Endodermal cell (in vitro differentiated cells): Measurements from ENCODE around the gene B3GALT4. TPM values are rescaled to one million over a fixed set of nuclear protein-coding genes. Genes with fewer than 3 reads are reported as not detected.
"Not testable (repeated sequence)": the region's sequence is repeated elsewhere in the genome, so short reads cannot be mapped to it uniquely, and the experiment has no call there.

Source experiments
- DNase-seq: peaks from one replicate; pipeline ENCODE4 v3.0.0-alpha.2; 2017
- H3K27ac ChIP-seq: 2 replicates; pipeline ENCODE4 v1.5.1; 2013; ENCODE audit warnings: mild to moderate bottlenecking, low read depth, low read length, moderate library complexity
- H3K27me3 ChIP-seq: 2 replicates; pipeline ENCODE4 v1.6.1; 2013; ENCODE audit warnings: mild to moderate bottlenecking, low read length, moderate library complexity; ENCODE audit not compliant: insufficient read depth, control insufficient read depth, poor library complexity, severe bottlenecking
- H3K36me3 ChIP-seq: 2 replicates; pipeline ENCODE4 v1.7.0; 2013; ENCODE audit warnings: mild to moderate bottlenecking, low read length, moderate library complexity; ENCODE audit not compliant: control insufficient read depth, insufficient read depth
- H3K4me1 ChIP-seq: one replicate; pipeline ENCODE4 v1.7.0; 2013; ENCODE audit warnings: low read length; ENCODE audit not compliant: control insufficient read depth, insufficient read depth
- H3K4me3 ChIP-seq: 2 replicates; pipeline ENCODE4 v1.5.1; 2013; ENCODE audit warnings: mild to moderate bottlenecking, low read length, moderate library complexity
- H3K9ac ChIP-seq: 2 replicates; pipeline ENCODE4 v1.6.1; 2013; ENCODE audit warnings: mild to moderate bottlenecking, low read length, moderate library complexity; ENCODE audit not compliant: poor library complexity, severe bottlenecking; ENCODE audit errors: extremely low read depth
- H3K9me3 ChIP-seq: 2 replicates; pipeline ENCODE4 v1.6.1; 2013; ENCODE audit warnings: mild to moderate bottlenecking, low read length, moderate library complexity; ENCODE audit not compliant: control insufficient read depth
- H3K27ac Mint-ChIP-seq: 2 replicates; pipeline ENCODE4 v1.8.0; 2020; ENCODE audit warnings: mixed read lengths
- H3K27me3 Mint-ChIP-seq: 2 replicates; pipeline ENCODE4 v1.8.0; 2021; ENCODE audit warnings: mild to moderate bottlenecking, mixed read lengths; ENCODE audit not compliant: insufficient read depth
- H3K36me3 Mint-ChIP-seq: 2 replicates; pipeline ENCODE4 v1.8.0; 2020; ENCODE audit warnings: low read depth, mixed read lengths
- H3K4me1 Mint-ChIP-seq: 2 replicates; pipeline ENCODE4 v1.8.0; 2020; ENCODE audit warnings: mixed read lengths
- H3K4me3 Mint-ChIP-seq: 2 replicates; pipeline ENCODE4 v1.8.0; 2020; ENCODE audit warnings: mild to moderate bottlenecking, moderate library complexity, mixed read lengths
- H3K9me3 Mint-ChIP-seq: 2 replicates; pipeline ENCODE4 v1.8.0; 2020; ENCODE audit warnings: mild to moderate bottlenecking, mixed read lengths
- CTCF ChIP-seq: fragments of 200-600 bp; sonication (generic); conservative IDR thresholded peaks from 2 replicates; pipeline ENCODE4 v1.5.0; 2021; ENCODE audit warnings: antibody characterized with exemption, mild to moderate bottlenecking
- WGBS, 2 experiments: methylation state at CpG; one replicate each; pipeline versions ENCODE4 v1.1.5 to v1.1.7; 2013; ENCODE audit warnings: missing lambda C conversion rate in 2 of 2, mixed read lengths in 1 of 2; ENCODE audit not compliant: insufficient coverage in 1 of 2, insufficient read length in 1 of 2; 5-methylcytosine and 5-hydroxymethylcytosine counted together
- total RNA-seq, 2 donors: library from RNA; stranded (reverse); fragmentation: NEBNext Ultra II Directional in 1 of 2; extraction: Animal tissue kit (Norgen Biotek cat#: 25700) in 1 of 2; gene quantifications; 2 replicates in 1 of 2; 3 replicates in 1 of 2; pipeline ENCODE4 v1.2.1, GENCODE V29; 2021

The B3GALT4 gene
- total RNA-seq, 2 donors from 2014 or later, result 3.9 to 5.5 TPM

- no peaks in the 10 kb centered on the region for H3K27me3 ChIP-seq
- H3K27ac ChIP-seq, result no peak overlapping the region
- no peak for TF ChIP-seq CTCF
- H3K4me3 ChIP-seq, result no peak overlapping the region
- Mint-ChIP-seq H3K9me3 (peaks cover 16% of the 10 kb centered on the region), H3K27ac (no peak overlapping the region), H3K36me3 (peaks cover 59% of the 10 kb centered on the region), H3K4me3 (no peak overlapping the region), H3K27me3 (no peaks in the 10 kb centered on the region), H3K4me1 (no peaks in the 10 kb centered on the region)
- no peak for DNase-seq
- H3K4me1 ChIP-seq, result no peaks in the 10 kb centered on the region
- H3K9me3 ChIP-seq, result peaks cover 19% of the 10 kb centered on the region
- no peak overlapping the region for H3K9ac ChIP-seq
- peaks cover 61% of the 10 kb centered on the region for H3K36me3 ChIP-seq
- 94% methylated on average over 4 to 5 of the region's 5 CpGs for WGBS, 2 experiments
These were observed 17.9 kb upstream of the B3GALT4 start for GRCh38 chr6:33259032-33259431.

DNA sequence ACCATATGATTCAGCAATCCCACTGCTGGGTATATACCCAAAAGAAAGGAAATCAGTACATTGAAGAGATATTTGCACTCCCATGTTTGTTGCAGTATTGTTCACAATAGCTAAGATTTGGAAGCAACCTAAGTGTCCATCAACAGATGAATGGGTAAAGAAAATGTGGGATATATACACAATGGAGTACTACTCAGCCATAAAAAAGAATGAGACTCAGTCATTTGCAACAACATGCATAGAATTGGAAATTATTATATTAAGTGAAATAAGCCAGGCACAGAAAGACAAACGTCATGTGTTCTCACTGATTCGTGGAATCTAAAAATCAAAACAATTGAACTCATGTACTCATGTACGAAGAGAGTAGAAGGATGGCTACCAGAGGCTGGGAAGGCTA lies 14.4 kb upstream of the B3GALT4 start:
- H3K4me1 ChIP-seq, H3K27ac ChIP-seq, H3K4me1 Mint-ChIP-seq, H3K9ac ChIP-seq, H3K4me3 Mint-ChIP-seq, H3K27me3 Mint-ChIP-seq, DNase-seq, H3K27me3 ChIP-seq, H3K27ac Mint-ChIP-seq, H3K4me3 ChIP-seq: not testable (repeated sequence)
- Mint-ChIP-seq H3K9me3 (peaks cover 12% of the 10 kb centered on the region), H3K36me3 (peaks cover 75% of the 10 kb centered on the region)
- 79 to 86% methylated on average over 3 of the region's 3 CpGs for WGBS, 2 experiments
- Histone ChIP-seq H3K9me3 (peaks cover 19% of the 10 kb centered on the region), H3K36me3 (peaks cover 88% of the 10 kb centered on the region)

GRCh38 chr6:33264015-33264414 lies 12.9 kb upstream of the B3GALT4 start:
- peaks cover 8% of the 10 kb centered on the region for H3K9me3 ChIP-seq
- Mint-ChIP-seq H3K36me3 (peaks cover 78% of the 10 kb centered on the region), H3K27me3 (no peaks in the 10 kb centered on the region), H3K27ac (no peak overlapping the region), H3K4me1 (no peaks in the 10 kb centered on the region), H3K9me3 (peaks cover 4% of the 10 kb centered on the region), H3K4me3 (no peak overlapping the region)
- no peak overlapping the region for H3K27ac ChIP-seq
- 97 to 100% methylated on average over 2 to 7 of the region's 7 CpGs for WGBS, 2 experiments
- H3K9ac ChIP-seq, result no peak overlapping the region
- no peak overlapping the region for H3K4me3 ChIP-seq
- peaks cover 3% of the 10 kb centered on the region for H3K4me1 ChIP-seq
- TF ChIP-seq CTCF, result no peak
- peaks cover 91% of the 10 kb centered on the region for H3K36me3 ChIP-seq
- no peaks in the 10 kb centered on the region for H3K27me3 ChIP-seq
- DNase-seq, result no peak

GRCh38 chr6:33271117-33271467 lies 5.8 kb upstream of the B3GALT4 start:
- H3K4me3 Mint-ChIP-seq, result peak overlapping the region; percentile 98

More at GRCh38 chr6:33271117-33271467, 5.8 kb upstream of the B3GALT4 start:
- Histone ChIP-seq H3K27me3 (no peaks in the 10 kb centered on the region), H3K27ac (peak overlapping the region; percentile 76), H3K9ac (peak overlapping the region; percentile 77), H3K4me1 (peaks cover 3% of the 10 kb centered on the region), H3K36me3 (peaks cover 68% of the 10 kb centered on the region), H3K9me3 (no peaks in the 10 kb centered on the region), H3K4me3 (peak overlapping the region; percentile 98)
- Mint-ChIP-seq H3K36me3 (peaks cover 65% of the 10 kb centered on the region), H3K9me3 (no peaks in the 10 kb centered on the region), H3K4me1 (peaks cover 23% of the 10 kb centered on the region), H3K27me3 (no peaks in the 10 kb centered on the region), H3K27ac (peak overlapping the region; percentile 100)
- WGBS, 2 experiments, result 0 to 7% methylated on average over 5 to 7 of the region's 7 CpGs
- TF ChIP-seq CTCF, result peak; percentile 38
- DNase-seq, result no peak
